Endothelial cell of umbilical vein (primary cell): Measurements from ENCODE around the gene MDH2. TPM values are rescaled to one million over a fixed set of nuclear protein-coding genes. Genes with fewer than 3 reads are reported as not detected.

Source experiments
- BruUV-seq: library from RNA; stranded (reverse); fragments of 400-500 nt; replicated peaks from 2 replicates; lab custom pipeline; 2021; lab: Mats Ljungman, UMichigan
- CTCF ChIA-PET: fragments of 300-600, 350-600 bp; sonication (Branson Sonifier 250); formaldehyde crosslinking; loops from one replicate; lab custom pipeline; 2021; ENCODE audit warnings: antibody characterized with exemption, inconsistent platforms; lab: Charles Lee
- POLR2A ChIA-PET: fragments of 300-600, 350-600 bp; sonication (Branson Sonifier 250); formaldehyde crosslinking; loops from one replicate; lab custom pipeline; 2021; ENCODE audit warnings: antibody characterized with exemption, inconsistent platforms; lab: Charles Lee
- DNase-seq: peaks from one replicate; pipeline ENCODE4 v3.0.0-alpha.2; 2011; ENCODE audit warnings: low read depth, low spot score
- FAIRE-seq: peaks from 2 replicates; lab custom pipeline; 2011; peaks lifted over from hg19 to GRCh38; lab: Jason Lieb, UNC
- H2AFZ ChIP-seq: 2 replicates; pipeline ENCODE4 v1.6.0; 2012; ENCODE audit warnings: low read depth, low read length, control low read depth, inconsistent platforms
- H3K27ac ChIP-seq: 2 replicates; pipeline ENCODE4 v1.5.1; 2011; ENCODE audit warnings: low read depth, mild to moderate bottlenecking, control low read depth, low read length, moderate library complexity; ENCODE audit not compliant: insufficient read depth
- H3K27me3 ChIP-seq, 2 experiments: 2 replicates each; pipeline versions ENCODE4 v1.6.0 to v1.6.1; 2011; ENCODE audit warnings: low read length in 2 of 2, mixed read lengths in 1 of 2; ENCODE audit not compliant: control insufficient read depth in 2 of 2, insufficient read depth in 2 of 2
- H3K36me3 ChIP-seq, 2 experiments: 2 replicates in 1 of 2; 3 replicates in 1 of 2; pipeline ENCODE4 v1.5.1; 2011; ENCODE audit warnings: low read length in 2 of 2, mild to moderate bottlenecking in 1 of 2, moderate library complexity in 1 of 2; ENCODE audit not compliant: control insufficient read depth in 2 of 2, insufficient read depth in 2 of 2; ENCODE audit errors: extremely low read depth in 1 of 2
- H3K4me1 ChIP-seq: 3 replicates; pipeline ENCODE4 v1.5.1; 2011; ENCODE audit warnings: mild to moderate bottlenecking, low read length; ENCODE audit not compliant: control insufficient read depth, insufficient read depth; ENCODE audit errors: extremely low read depth
- H3K4me2 ChIP-seq: 2 replicates; pipeline ENCODE4 v1.6.1; 2011; ENCODE audit warnings: low read length, control low read depth, mixed read lengths; ENCODE audit not compliant: insufficient read depth
- H3K4me3 ChIP-seq, 3 experiments: fragments of 200-600 bp in 1 of 3; sonication (generic), shearing (Covaris generic) in 1 of 3; replicated peaks in 1 of 3; 2 replicates each; pipeline ENCODE4 v1.5.1; 2011 to 2016; ENCODE audit warnings: control low read depth in 3 of 3, low read length in 3 of 3, mild to moderate bottlenecking in 2 of 3, inconsistent platforms in 1 of 3, low read depth in 1 of 3, moderate library complexity in 1 of 3; ENCODE audit not compliant: insufficient read depth in 1 of 3
- H3K79me2 ChIP-seq: 2 replicates; pipeline ENCODE4 v1.6.0; 2012; ENCODE audit warnings: low read length, inconsistent platforms; ENCODE audit not compliant: control insufficient read depth, insufficient read depth
- H3K9ac ChIP-seq: replicated peaks from 2 replicates; pipeline ENCODE3; 2011; ENCODE audit warnings: low read length, control low read depth; ENCODE audit not compliant: insufficient read depth; ENCODE audit errors: extremely low read depth
- H3K9me1 ChIP-seq: replicated peaks from 3 replicates; pipeline ENCODE4 v1.6.0; 2011; ENCODE audit warnings: mild to moderate bottlenecking, low read length; ENCODE audit not compliant: control insufficient read depth, insufficient read depth; ENCODE audit errors: extremely low read depth
- H3K9me3 ChIP-seq: replicated peaks from 2 replicates; pipeline ENCODE4 v1.5.1; 2012; ENCODE audit warnings: low read length, inconsistent platforms; ENCODE audit not compliant: control insufficient read depth, insufficient read depth
- H4K20me1 ChIP-seq: replicated peaks from 2 replicates; pipeline ENCODE3; 2011; ENCODE audit warnings: mild to moderate bottlenecking, low read length; ENCODE audit not compliant: control insufficient read depth, insufficient read depth; ENCODE audit errors: extremely low read depth
- CTCF ChIP-seq, 2 donors: IDR thresholded peaks; 1 replicate in 1 of 2; 2 replicates in 1 of 2; pipeline ENCODE4 v1.5.1; 2011; ENCODE audit warnings: low read length in 2 of 2, mild to moderate bottlenecking in 2 of 2, moderate library complexity in 2 of 2, control low read depth in 1 of 2, inconsistent platforms in 1 of 2, low read depth in 1 of 2; ENCODE audit not compliant: insufficient read depth in 1 of 2; ENCODE audit errors: extremely low read depth in 1 of 2
- EZH2 ChIP-seq: IDR thresholded peaks from 2 replicates; pipeline ENCODE4 v1.6.1; 2012; ENCODE audit warnings: borderline replicate concordance, low read depth, mild to moderate bottlenecking, moderate library complexity, low read length, inconsistent platforms; ENCODE audit not compliant: severe bottlenecking
- FOS ChIP-seq: IDR thresholded peaks from 2 replicates; pipeline ENCODE4 v1.6.1; 2011; ENCODE audit warnings: mild to moderate bottlenecking, low read length, moderate library complexity, borderline replicate concordance; ENCODE audit not compliant: insufficient read depth
- GATA2 ChIP-seq: IDR thresholded peaks from 2 replicates; pipeline ENCODE4 v1.7.0; 2011; ENCODE audit warnings: low read depth, mild to moderate bottlenecking, moderate library complexity, mixed read lengths, low read length; ENCODE audit not compliant: insufficient read length, insufficient read depth
- JUN ChIP-seq: IDR thresholded peaks from 2 replicates; pipeline ENCODE4 v1.6.1; 2011; ENCODE audit warnings: borderline replicate concordance, low read depth; ENCODE audit not compliant: insufficient read length, insufficient read depth
- MAX ChIP-seq: IDR thresholded peaks from 2 replicates; pipeline ENCODE4 v1.6.1; 2011; ENCODE audit not compliant: insufficient read depth, insufficient read length
- MYC ChIP-seq: IDR thresholded peaks from one replicate; pipeline ENCODE4 v1.6.1; 2011; ENCODE audit warnings: mild to moderate bottlenecking, low read depth, low read length
- POLR2A ChIP-seq: IDR thresholded peaks from 2 replicates; pipeline ENCODE4 v1.6.1; 2012; ENCODE audit warnings: low read depth, mild to moderate bottlenecking, control low read depth, low read length
- POLR2AphosphoS5 ChIP-seq: IDR thresholded peaks from 2 replicates; pipeline ENCODE4 v1.6.1; 2012; ENCODE audit warnings: low read depth, mild to moderate bottlenecking, control low read depth, low read length, moderate library complexity; ENCODE audit not compliant: insufficient read depth
- dilution Hi-C: fragments of 300-500 bp; cut with MboI; formaldehyde crosslinking; loops from one replicate; pipeline ENCODE4 v1.15.0; 2019; ENCODE audit warnings: low sequenced_read_pairs; ENCODE audit not compliant: extremely low pct_ligation_motif_present
- intact Hi-C: fragments of 100-400 bp; cut with micrococcal nuclease; formaldehyde crosslinking; loops from one replicate; pipeline ENCODE4 v1.10.0; 2022
- polyA plus RNA-seq, 4 experiments: library from polyadenylated mRNA; depleted of rRNA in 3 of 4; stranded (reverse) in 3 of 4; unstranded in 1 of 4; fragments of >200 nt; gene quantifications; 2 replicates each; pipeline versions ENCODE4 v1.2.1 to v1.2.3, GENCODE V29; 2011 to 2012; ENCODE audit warnings: missing spikeins in 1 of 4
- total RNA-seq: library from RNA; stranded (reverse); gene quantifications from 2 replicates; pipeline ENCODE4 v1.2.3, GENCODE V29; 2021

The MDH2 gene
- total and polyA plus RNA-seq, 2 donors (not counting 3 experiments of a cell fraction or from before 2014, with no cell fraction given): 123 to 175 TPM

- Histone ChIP-seq H3K27me3 (no peaks in the 10 kb centered on the region), H3K9me1 (no peaks in the 10 kb centered on the region), H3K4me1 (no peaks in the 10 kb centered on the region), H3K9me3 (no peaks in the 10 kb centered on the region), H3K9ac (no peak overlapping the region), H3K36me3 (peaks cover 0 to 20% of the 10 kb centered on the region in 2 experiments), H2AFZ (no peak overlapping the region), H3K27ac (no peak overlapping the region), H3K79me2 (no peaks in the 10 kb centered on the region), H3K4me3 (no peak overlapping the region), H4K20me1 (no peaks in the 10 kb centered on the region), H3K4me2 (no peak overlapping the region)
- dilution Hi-C loops (no loop called here), intact Hi-C loops (no loop called here)
- POLR2A ChIA-PET: no interaction called here
- DNase-seq (no peak), FAIRE-seq (no peak)
- no peak for TF ChIP-seq POLR2A
- TF ChIP-seq MYC: no peak
- TF ChIP-seq JUN: no peak
- no peak for TF ChIP-seq GATA2
- no peak for TF ChIP-seq CTCF (IDR thresholded peaks at IDR 0.05; ENCODE audit: extremely low read depth in 1 of 2, insufficient read depth in 1 of 2, low read depth in 1 of 2, low read length in 2 of 2)
- no peak for TF ChIP-seq MAX
- TF ChIP-seq POLR2AphosphoS5: no peak
- TF ChIP-seq FOS: no peak
- no peak for TF ChIP-seq EZH2
- CTCF ChIA-PET: interaction anchor here (1.6 kb wide), 1 partner anchor 18 kb away, joined by 3 read pairs; no protein-coding TSS in a partner anchor
- no TSS peak for BruUV-seq
Measured at GRCh38 chr7:76002139-76002538, 45.8 kb upstream of the MDH2 start.
